ENCODE measurements around the gene FAM111A. TPM values are rescaled to one million over a fixed set of nuclear protein-coding genes. Genes with fewer than 3 reads are reported as not detected.

Gene FAM111A
- polyA plus RNA-seq, 3 donors, result 34.6 to 101 (median 55.7) TPM

DNA sequence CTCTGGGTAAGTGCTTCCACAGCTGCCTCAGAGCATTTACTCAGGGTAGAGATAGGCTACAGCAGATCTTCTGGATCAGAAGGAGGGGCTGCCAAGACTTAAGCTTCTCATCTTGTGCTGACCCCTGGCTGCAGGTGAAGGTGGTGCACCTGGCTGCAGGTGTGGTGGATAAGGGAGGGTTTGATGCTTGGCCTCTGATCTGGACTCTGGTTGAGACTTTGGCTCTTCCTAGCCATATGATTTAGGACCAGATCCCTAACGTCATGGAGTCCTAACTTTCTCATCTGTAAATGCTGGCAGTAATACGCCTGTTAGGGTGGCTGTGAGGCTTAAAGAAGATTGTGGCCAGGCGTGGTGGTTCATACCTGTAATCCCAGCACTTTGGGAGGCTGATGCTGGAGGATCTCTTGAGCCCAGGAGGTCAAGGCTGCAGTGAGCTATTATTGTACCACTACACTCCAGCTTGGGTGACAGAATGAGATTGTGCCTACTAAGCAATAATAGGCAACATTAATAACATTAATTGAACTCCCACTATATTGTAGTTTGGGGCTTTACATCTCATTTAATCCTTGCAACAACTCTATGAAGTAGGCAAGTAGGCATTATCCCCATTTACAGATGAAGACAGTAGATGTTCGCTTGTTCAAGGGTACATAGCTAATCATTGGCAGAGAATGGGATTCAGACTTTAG, 39.9 kb downstream of the FAM111A start:
- Histone ChIP-seq H3K9ac (ENCODE audit: insufficient read depth, low read length, poor library complexity, severe bottlenecking) (no peak overlapping the region), H3K9me3 (replicated peaks in 1 of 2; ENCODE audit: control insufficient read depth in 1 of 2, insufficient read depth in 1 of 2, low read length in 2 of 2) (peaks cover 0 to 4% of the 10 kb centered on the region in 2 donors), H3K27me3 (ENCODE audit: control insufficient read depth in 2 of 2, insufficient read depth in 2 of 2, low read length in 2 of 2) (no peaks in the 10 kb centered on the region), H3K27ac (ENCODE audit: low read depth in 1 of 2, low read length in 2 of 2) (no peak overlapping the region), H3K4me1 (ENCODE audit: control insufficient read depth in 1 of 2, insufficient read depth in 2 of 2, low read length in 2 of 2) (peaks cover 3% of the 10 kb centered on the region in 2 donors), H2AFZ (ENCODE audit: insufficient read depth, low read depth, low read length, poor library complexity, severe bottlenecking) (no peak overlapping the region), H3K4me2 (replicated peaks; ENCODE audit: extremely low read depth, low read length, poor library complexity, severe bottlenecking) (no peak overlapping the region), H3K36me3 (replicated peaks in 1 of 2; ENCODE audit: control insufficient read depth in 1 of 2, insufficient read depth in 2 of 2, low read length in 2 of 2) (peaks cover 0 to 31% of the 10 kb centered on the region in 2 donors), H4K20me1 (ENCODE audit: insufficient read depth, low read length) (peaks cover 6% of the 10 kb centered on the region), H3K79me2 (ENCODE audit: insufficient read depth, low read length) (no peaks in the 10 kb centered on the region), H3K4me3 (replicated peaks in 1 of 3; ENCODE audit: low read depth in 2 of 3, low read length in 3 of 3) (no peak overlapping the region)
- H3K36me3 Mint-ChIP-seq, result peaks cover 22 to 51% of the 10 kb centered on the region in 2 donors
- DNase-seq, result no peak
- peaks cover 5 to 12% (median 8%) of the 10 kb centered on the region in 7 donors for H3K9me3 Mint-ChIP-seq
- H3K27me3 Mint-ChIP-seq (ENCODE audit: low read depth in 3 of 3), result peaks cover 3 to 4% (median 3%) of the 10 kb centered on the region in 3 donors
- H3K4me3 Mint-ChIP-seq, result no peak overlapping the region
- intact Hi-C loops (cut with micrococcal nuclease), result no loop called here
- peaks cover 2% of the 10 kb centered on the region for H3K4me1 Mint-ChIP-seq
- no peak overlapping the region for H3K27ac Mint-ChIP-seq
- WGBS (ENCODE audit: insufficient coverage), result 100% methylated on average over 3 of the region's 4 CpGs
- TF ChIP-seq CTCF (IDR thresholded peaks at IDR 0.05), result peak; percentile 22

DNA sequence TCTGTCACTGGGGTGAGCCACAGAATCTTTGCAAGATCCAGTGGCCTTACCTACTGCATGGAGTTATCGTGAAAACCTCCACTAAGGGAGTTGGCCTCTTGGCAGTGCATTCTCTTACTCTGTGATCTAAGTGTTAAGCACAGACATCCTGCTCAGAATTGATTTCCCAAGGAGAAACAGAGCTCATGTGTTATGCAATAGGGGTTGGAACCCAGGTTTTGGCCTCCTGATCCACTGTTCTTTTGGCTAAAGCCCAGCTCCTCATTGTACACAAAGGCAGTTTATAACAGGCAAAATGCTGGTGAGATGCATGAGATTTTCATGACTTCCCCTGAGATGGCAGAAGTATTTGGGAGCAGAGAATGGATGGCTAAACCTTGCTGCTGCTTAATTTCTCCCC, 41.1 kb downstream of the FAM111A start:
- Histone ChIP-seq H3K9ac (ENCODE audit: insufficient read depth, low read length, poor library complexity, severe bottlenecking) (no peak overlapping the region), H3K36me3 (replicated peaks in 1 of 2; ENCODE audit: control insufficient read depth in 1 of 2, insufficient read depth in 2 of 2, low read length in 2 of 2) (peaks cover 0 to 35% of the 10 kb centered on the region in 2 donors), H4K20me1 (ENCODE audit: insufficient read depth, low read length) (peaks cover 10% of the 10 kb centered on the region), H3K27ac (ENCODE audit: low read depth in 1 of 2, low read length in 2 of 2) (no peak overlapping the region), H2AFZ (ENCODE audit: insufficient read depth, low read depth, low read length, poor library complexity, severe bottlenecking) (no peak overlapping the region), H3K27me3 (ENCODE audit: control insufficient read depth in 2 of 2, insufficient read depth in 2 of 2, low read length in 2 of 2) (no peaks in the 10 kb centered on the region), H3K79me2 (ENCODE audit: insufficient read depth, low read length) (no peaks in the 10 kb centered on the region), H3K4me2 (replicated peaks; ENCODE audit: extremely low read depth, low read length, poor library complexity, severe bottlenecking) (no peak overlapping the region), H3K4me1 (ENCODE audit: control insufficient read depth in 1 of 2, insufficient read depth in 2 of 2, low read length in 2 of 2) (peaks cover 8% of the 10 kb centered on the region in 2 donors), H3K9me3 (replicated peaks in 1 of 2; ENCODE audit: control insufficient read depth in 1 of 2, insufficient read depth in 1 of 2, low read length in 2 of 2) (peaks cover 0 to 4% of the 10 kb centered on the region in 2 donors), H3K4me3 (replicated peaks in 1 of 3; ENCODE audit: low read depth in 2 of 3, low read length in 3 of 3) (no peak overlapping the region)
- Mint-ChIP-seq H3K9me3 (peaks cover 5 to 11% (median 7%) of the 10 kb centered on the region in 7 donors), H3K36me3 (peaks cover 21 to 49% of the 10 kb centered on the region in 2 donors), H3K27me3 (ENCODE audit: low read depth in 3 of 3) (peaks cover 2 to 7% (median 3%) of the 10 kb centered on the region in 3 donors), H3K4me3 (no peak overlapping the region), H3K4me1 (peaks cover 10% of the 10 kb centered on the region), H3K27ac (peak overlapping the region in 1 of 7 donors; percentile 75)
- DNase-seq, result no peak
- no peak for TF ChIP-seq CTCF (IDR thresholded peaks at IDR 0.05)
- intact Hi-C loops (cut with micrococcal nuclease), result no loop called here
- no CpG with 5 or more reads among the region's 1 CpG for WGBS (ENCODE audit: insufficient coverage)

Measured in CD14-positive monocyte (primary cell).